H1 (cell line): ENCODE results near the gene UBE2G2. TPM values are rescaled to one million over a fixed set of nuclear protein-coding genes. Genes with fewer than 3 reads are reported as not detected.

Experiments used
- KDM5A ChIP-seq: fragments of 200-600 bp; IDR thresholded peaks from 2 replicates; pipeline ENCODE4 v1.7.1; 2012; ENCODE audit warnings: mild to moderate bottlenecking, low read length, inconsistent platforms, mixed read lengths
- POLR2AphosphoS5 ChIP-seq: IDR thresholded peaks from 2 replicates; pipeline ENCODE4 v1.6.1; 2011; ENCODE audit warnings: low read depth, low read length
- SIRT6 ChIP-seq: IDR thresholded peaks from one replicate; pipeline ENCODE4 v1.7.1; 2012; ENCODE audit warnings: low read length, inconsistent platforms
- polyA plus RNA-seq, 7 experiments: library from polyadenylated mRNA; depleted of rRNA in 3 of 7; stranded (reverse) in 5 of 7; unstranded in 2 of 7; fragments of >200 nt in 5 of 7; fragments of 200-250 nt in 2 of 7; gene quantifications; 1 replicate in 5 of 7; 2 replicates in 1 of 7; 4 replicates in 1 of 7; pipeline versions ENCODE4 v1.2.1 to v1.2.3, GENCODE V29; 2011 to 2013; ENCODE audit warnings: missing spikeins in 2 of 7, mixed read lengths in 2 of 7
- total RNA-seq: library from RNA; stranded (reverse); fragmentation: NEBNext Ultra II Directional; extraction: Animal tissue kit (Norgen Biotek cat#: 25700); gene quantifications from 2 replicates; pipeline ENCODE4 v1.2.1, GENCODE V29; 2021

Gene UBE2G2
- total and polyA plus RNA-seq, 2 of the 8 experiments (the other 6 are each of a cell fraction or from before 2014, with no cell fraction given) = 96.3 to 101 TPM

- TF ChIP-seq POLR2AphosphoS5 (no peak), SIRT6 (no peak), KDM5A (no peak)
Measured at GRCh38 chr21:44845418-44846223, 44.0 kb upstream of the UBE2G2 start (continued).
